OCI-LY1 (cell line): ENCODE results near the gene CBL.

Experiments
- H2AFZ ChIP-seq: fragments of 200-600 bp; sonication (generic), shearing (Covaris generic); 2 replicates; pipeline ENCODE4 v1.6.0; 2014; ENCODE audit warnings: antibody characterized with exemption, mild to moderate bottlenecking, low read length
- H3F3A ChIP-seq: fragments of 200-600 bp; sonication (generic), shearing (Covaris generic); 2 replicates; pipeline ENCODE4 v1.6.0; 2014; ENCODE audit warnings: mild to moderate bottlenecking, antibody characterized with exemption, low read length, moderate library complexity; ENCODE audit not compliant: insufficient read depth
- H3K27ac ChIP-seq: fragments of 200-600 bp; sonication (generic); 2 replicates; pipeline ENCODE4 v1.5.1; 2014; ENCODE audit warnings: low read length, mixed run types, mild to moderate bottlenecking, low read depth; ENCODE audit not compliant: poor library complexity, severe bottlenecking
- H3K27me3 ChIP-seq: fragments of 200-600 bp; sonication (generic); 2 replicates; pipeline ENCODE4 v1.6.0; 2014; ENCODE audit warnings: antibody characterized with exemption, mild to moderate bottlenecking, low read length, moderate library complexity; ENCODE audit not compliant: insufficient read depth
- H3K36me3 ChIP-seq: fragments of 200-600 bp; sonication (generic); 2 replicates; pipeline ENCODE4 v1.6.1; 2014; ENCODE audit warnings: mild to moderate bottlenecking, antibody characterized with exemption, low read length, moderate library complexity, mixed read lengths; ENCODE audit not compliant: insufficient read depth
- H3K4me1 ChIP-seq: fragments of 200-600 bp; sonication (generic); 2 replicates; pipeline ENCODE4 v1.5.1; 2014; ENCODE audit warnings: mild to moderate bottlenecking, low read length, moderate library complexity; ENCODE audit not compliant: insufficient read depth, severe bottlenecking
- H3K4me2 ChIP-seq: fragments of 200-600 bp; sonication (generic), shearing (Covaris generic); 2 replicates; pipeline ENCODE4 v1.6.1; 2014; ENCODE audit warnings: low read length
- H3K4me3 ChIP-seq: fragments of 200-600 bp; sonication (generic); 2 replicates; pipeline ENCODE4 v1.5.1; 2014; ENCODE audit warnings: low read length, low read depth, mild to moderate bottlenecking, mixed read lengths; ENCODE audit not compliant: poor library complexity, severe bottlenecking
- H3K79me2 ChIP-seq: fragments of 200-600 bp; shearing (Covaris generic); 2 replicates; pipeline ENCODE4 v1.6.1; 2016; ENCODE audit warnings: mixed run types, low read length, mixed read lengths; ENCODE audit not compliant: insufficient read depth
- H3K9ac ChIP-seq: fragments of 200-600 bp; sonication (generic), shearing (Covaris generic); 2 replicates; pipeline ENCODE4 v1.6.1; 2014; ENCODE audit warnings: mild to moderate bottlenecking, low read length, mixed read lengths
- H3K9me2 ChIP-seq: fragments of 200-600 bp; sonication (generic), shearing (Covaris generic); 2 replicates; pipeline ENCODE4 v1.6.1; 2014; ENCODE audit warnings: low read depth, mild to moderate bottlenecking, low read length, mixed read lengths
- H3K9me3 ChIP-seq: fragments of 200-600 bp; shearing (Covaris generic); 2 replicates; pipeline ENCODE4 v1.6.1; 2014; ENCODE audit warnings: low read length, mixed read lengths
- H4K20me1 ChIP-seq: fragments of 200-600 bp; sonication (generic), shearing (Covaris generic); 2 replicates; pipeline ENCODE4 v1.6.0; 2016; ENCODE audit warnings: mild to moderate bottlenecking, low read length; ENCODE audit not compliant: insufficient read depth
- EZH2 ChIP-seq: fragments of 200-600 bp; sonication (generic), shearing (Covaris generic); IDR thresholded peaks from 2 replicates; pipeline ENCODE4 v1.8.0; 2017; ENCODE audit warnings: borderline replicate concordance, mixed run types, mild to moderate bottlenecking, antibody characterized with exemption, low read length, moderate library complexity, mixed read lengths
- TF ChIP-seq, protein P1 (sequence below): fragments of 200-600 bp; sonication (generic), shearing (Covaris generic); IDR thresholded peaks from 2 replicates; pipeline ENCODE4 v1.5.1; 2017; ENCODE audit warnings: mild to moderate bottlenecking, antibody characterized with exemption, low read length, moderate library complexity, mixed read lengths

Gene CBL

DNA sequence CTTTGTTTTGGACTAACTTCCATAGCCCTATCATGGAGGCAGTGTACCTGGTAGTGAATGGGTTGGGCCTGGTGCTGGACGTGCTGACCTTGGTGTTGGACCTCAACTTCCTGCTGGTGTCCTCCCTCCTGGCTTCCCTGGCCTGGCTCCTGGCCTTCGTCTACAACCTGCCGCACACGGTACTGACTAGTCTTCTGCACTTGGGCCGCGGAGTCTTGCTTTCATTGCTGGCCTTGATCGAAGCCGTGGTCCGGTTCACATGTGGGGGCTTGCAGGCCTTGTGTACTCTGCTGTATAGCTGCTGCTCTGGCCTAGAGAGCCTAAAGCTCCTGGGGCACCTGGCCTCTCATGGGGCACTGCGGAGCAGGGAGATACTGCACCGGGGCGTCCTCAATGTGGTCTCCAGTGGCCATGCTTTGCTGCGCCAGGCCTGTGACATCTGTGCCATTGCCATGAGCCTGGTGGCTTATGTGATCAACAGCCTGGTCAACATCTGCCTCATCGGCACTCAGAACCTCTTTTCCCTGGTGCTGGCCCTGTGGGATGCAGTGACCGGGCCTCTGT lies 129.0 kb downstream of the CBL start:
- TF ChIP-seq, protein P1, sequence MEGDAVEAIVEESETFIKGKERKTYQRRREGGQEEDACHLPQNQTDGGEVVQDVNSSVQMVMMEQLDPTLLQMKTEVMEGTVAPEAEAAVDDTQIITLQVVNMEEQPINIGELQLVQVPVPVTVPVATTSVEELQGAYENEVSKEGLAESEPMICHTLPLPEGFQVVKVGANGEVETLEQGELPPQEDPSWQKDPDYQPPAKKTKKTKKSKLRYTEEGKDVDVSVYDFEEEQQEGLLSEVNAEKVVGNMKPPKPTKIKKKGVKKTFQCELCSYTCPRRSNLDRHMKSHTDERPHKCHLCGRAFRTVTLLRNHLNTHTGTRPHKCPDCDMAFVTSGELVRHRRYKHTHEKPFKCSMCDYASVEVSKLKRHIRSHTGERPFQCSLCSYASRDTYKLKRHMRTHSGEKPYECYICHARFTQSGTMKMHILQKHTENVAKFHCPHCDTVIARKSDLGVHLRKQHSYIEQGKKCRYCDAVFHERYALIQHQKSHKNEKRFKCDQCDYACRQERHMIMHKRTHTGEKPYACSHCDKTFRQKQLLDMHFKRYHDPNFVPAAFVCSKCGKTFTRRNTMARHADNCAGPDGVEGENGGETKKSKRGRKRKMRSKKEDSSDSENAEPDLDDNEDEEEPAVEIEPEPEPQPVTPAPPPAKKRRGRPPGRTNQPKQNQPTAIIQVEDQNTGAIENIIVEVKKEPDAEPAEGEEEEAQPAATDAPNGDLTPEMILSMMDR = no peak
- TF ChIP-seq EZH2 = no peak

DNA sequence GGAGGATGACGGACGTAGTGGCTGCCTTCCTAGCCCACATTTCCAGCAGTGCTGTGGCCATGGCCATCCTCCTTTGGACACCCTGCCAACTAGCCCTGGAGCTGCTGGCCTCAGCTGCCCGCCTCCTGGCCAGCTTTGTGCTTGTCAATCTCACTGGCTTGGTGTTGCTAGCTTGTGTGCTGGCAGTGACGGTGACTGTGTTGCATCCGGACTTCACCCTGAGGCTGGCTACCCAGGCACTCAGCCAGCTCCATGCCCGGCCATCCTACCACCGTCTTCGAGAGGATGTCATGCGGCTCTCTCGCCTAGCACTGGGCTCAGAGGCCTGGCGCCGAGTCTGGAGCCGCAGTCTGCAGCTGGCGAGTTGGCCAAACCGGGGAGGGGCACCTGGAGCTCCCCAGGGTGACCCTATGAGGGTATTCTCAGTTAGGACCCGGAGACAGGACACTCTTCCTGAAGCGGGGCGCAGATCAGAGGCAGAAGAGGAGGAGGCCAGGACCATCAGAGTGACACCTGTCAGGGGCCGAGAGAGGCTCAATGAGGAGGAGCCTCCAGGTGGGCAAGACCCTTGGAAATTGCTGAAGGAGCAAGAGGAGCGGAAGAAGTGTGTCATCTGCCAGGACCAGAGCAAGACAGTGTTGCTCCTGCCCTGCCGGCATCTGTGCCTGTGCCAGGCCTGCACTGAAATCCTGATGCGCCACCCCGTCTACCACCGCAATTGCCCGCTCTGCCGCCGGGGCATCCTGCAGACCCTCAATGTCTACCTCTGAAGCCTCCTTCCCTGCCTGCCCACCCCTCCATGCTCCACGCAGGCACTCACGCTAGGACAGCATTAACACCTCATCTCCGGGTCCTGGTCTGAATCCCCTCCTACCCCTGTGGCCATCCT lies 129.8 kb downstream of the CBL start:
- Histone ChIP-seq H4K20me1 (no peaks in the 10 kb centered on the region), H3K27ac (no peak overlapping the region), H3K27me3 (0 out of 2 replicates have a peak, but pooled peaks cover 4% of the 10 kb centered on the region), H3K9me2 (no peaks in the 10 kb centered on the region), H3K4me3 (peak overlapping the region; percentile 95), H3F3A (no peaks in the 10 kb centered on the region), H3K36me3 (no peaks in the 10 kb centered on the region; the same call in 1 of the 2 replicates), H3K4me1 (peaks cover 60% of the 10 kb centered on the region), H3K79me2 (0 out of 2 replicates have a peak, but pooled peaks cover 2% of the 10 kb centered on the region), H3K4me2 (peak overlapping the region; percentile 93), H3K9ac (no peak overlapping the region; the same call in 1 of the 2 replicates), H3K9me3 (no peaks in the 10 kb centered on the region), H2AFZ (no peak overlapping the region)
- TF ChIP-seq, protein P1 = no peak
- TF ChIP-seq EZH2 = no peak

More for the DNA sequence above, 129.0 kb downstream of the CBL start:
- peak overlapping the region; percentile 93 for H3K4me2 ChIP-seq
- peak overlapping the region; percentile 58 for H3K27ac ChIP-seq
- peak overlapping the region; percentile 94 for H3K9ac ChIP-seq
- H3K9me3 ChIP-seq = no peaks in the 10 kb centered on the region
- H3F3A ChIP-seq = no peaks in the 10 kb centered on the region
- no peaks in the 10 kb centered on the region for H4K20me1 ChIP-seq
- H3K27me3 ChIP-seq = 0 out of 2 replicates have a peak, but pooled peaks cover 4% of the 10 kb centered on the region
- no peaks in the 10 kb centered on the region for H3K9me2 ChIP-seq
- H3K4me3 ChIP-seq = peak overlapping the region; percentile 95
- H2AFZ ChIP-seq = no peak overlapping the region
- 0 out of 2 replicates have a peak, but pooled peaks cover 2% of the 10 kb centered on the region for H3K79me2 ChIP-seq
- peaks cover 59% of the 10 kb centered on the region for H3K4me1 ChIP-seq
- H3K36me3 ChIP-seq = no peaks in the 10 kb centered on the region; the same call in 1 of the 2 replicates

DNA sequence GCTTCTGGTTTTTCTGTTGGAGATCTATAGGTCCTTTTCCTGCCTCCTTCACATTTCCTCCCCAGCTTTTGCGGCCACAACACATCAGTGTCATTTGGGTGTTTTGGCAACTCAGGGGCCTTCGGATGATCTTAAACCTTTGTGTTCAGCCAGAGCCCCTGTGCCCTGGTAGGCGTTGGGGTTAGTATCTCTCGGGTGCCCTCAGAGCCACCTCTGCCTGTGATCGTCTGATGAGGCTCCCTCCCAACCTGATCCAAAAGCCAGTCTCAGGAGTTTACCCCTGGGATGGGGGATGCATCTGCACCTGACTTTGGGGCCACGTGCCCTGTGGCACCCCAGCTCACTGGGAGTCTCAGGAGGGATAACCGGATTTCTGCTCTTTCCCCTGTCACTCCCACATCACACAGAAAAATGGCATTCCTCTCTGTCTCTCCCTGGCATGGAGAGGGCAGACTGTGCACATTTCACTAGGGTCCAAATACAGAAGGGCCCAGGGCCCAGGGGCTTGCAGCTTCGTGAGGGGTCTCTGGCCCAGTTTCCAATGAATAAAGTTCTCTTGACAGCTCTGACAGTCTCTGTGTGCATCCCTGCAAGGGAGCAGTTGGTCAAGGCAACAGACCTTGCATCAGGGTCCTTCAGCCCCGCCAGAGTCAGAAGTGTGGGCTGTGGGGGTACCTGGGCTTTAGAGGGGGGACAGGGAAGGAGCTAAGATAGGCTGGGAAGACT lies 130.8 kb downstream of the CBL start:
- H3K27me3 ChIP-seq = 0 out of 2 replicates have a peak, but pooled peaks cover 4% of the 10 kb centered on the region
- H3K79me2 ChIP-seq = 0 out of 2 replicates have a peak, but pooled peaks cover 2% of the 10 kb centered on the region
- no peak for TF ChIP-seq EZH2
- TF ChIP-seq, protein P1 = no peak
- H3K27ac ChIP-seq = no peak overlapping the region
- peaks cover 60% of the 10 kb centered on the region for H3K4me1 ChIP-seq
- no peak overlapping the region for H3K4me3 ChIP-seq
- no peaks in the 10 kb centered on the region for H3F3A ChIP-seq
- no peaks in the 10 kb centered on the region for H3K9me2 ChIP-seq
- H2AFZ ChIP-seq = no peak overlapping the region
- peak overlapping the region; percentile 36 for H3K4me2 ChIP-seq
- no peaks in the 10 kb centered on the region for H4K20me1 ChIP-seq
- H3K36me3 ChIP-seq = no peaks in the 10 kb centered on the region; the same call in 1 of the 2 replicates
- H3K9ac ChIP-seq = no peak overlapping the region; the same call in 1 of the 2 replicates
- H3K9me3 ChIP-seq = no peaks in the 10 kb centered on the region
